Stimulated activated CD4-positive, alpha-beta T cell treated with anti-CD3 and anti-CD28 coated beads, Interleukin-12 subunit alpha, Interleukin-12 subunit beta, amount 100 ng/mL, for 48 hours (primary cell): ENCODE results near the gene HAGH.

Source experiments
- DNase-seq, 3 donors: peaks; one replicate each; pipeline ENCODE4 v3.0.0-alpha.2; 2020; ENCODE audit warnings: low read depth in 2 of 3, low spot score in 1 of 3

The HAGH gene

DNA sequence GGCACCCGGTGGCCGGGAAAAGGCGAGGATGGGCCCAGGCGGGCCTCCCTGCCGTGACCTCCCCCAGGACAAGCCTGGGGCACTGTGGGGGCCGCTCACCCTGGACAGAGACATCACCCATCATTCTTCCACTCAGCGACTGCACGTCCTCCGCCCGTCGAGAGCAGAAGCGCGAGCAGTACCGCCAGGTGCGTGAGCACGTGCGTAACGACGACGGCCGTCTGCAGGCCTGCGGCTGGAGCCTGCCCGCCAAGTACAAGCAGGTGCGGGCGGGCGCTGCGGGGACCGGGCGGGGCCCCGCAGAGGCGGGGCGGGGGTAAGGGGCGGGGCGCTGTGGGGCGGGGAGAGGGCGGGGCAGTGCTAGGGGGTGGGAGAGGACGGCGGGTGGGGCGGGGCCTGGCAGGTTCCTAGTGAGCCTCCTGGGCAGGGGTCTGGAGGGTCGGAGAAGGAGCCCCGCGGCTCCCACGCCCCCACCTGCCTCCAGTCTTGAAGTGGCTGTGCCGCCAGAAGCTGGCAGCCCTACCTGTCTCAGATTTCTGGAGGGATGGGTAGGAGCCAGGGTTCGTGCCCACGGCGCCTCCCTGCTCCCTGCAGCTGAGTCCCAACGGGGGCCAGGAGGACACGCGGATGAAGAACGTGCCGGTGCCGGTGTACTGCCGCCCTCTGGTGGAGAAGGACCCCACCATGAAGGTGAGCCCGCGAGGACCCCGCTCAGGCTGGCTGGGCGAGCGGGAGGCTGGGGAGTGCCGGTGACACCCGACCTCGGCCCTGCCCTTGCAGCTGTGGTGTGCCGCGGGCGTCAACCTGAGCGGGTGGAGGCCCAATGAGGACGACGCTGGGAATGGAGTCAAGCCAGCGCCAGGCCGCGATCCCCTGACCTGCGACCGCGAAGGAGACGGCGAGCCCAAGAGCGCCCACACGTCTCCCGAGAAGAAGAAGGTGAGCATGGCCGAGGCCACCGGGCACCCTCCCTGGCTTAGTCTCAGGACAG lies 62.8 kb downstream of the HAGH start:
- DNase-seq = no peak

DNA sequence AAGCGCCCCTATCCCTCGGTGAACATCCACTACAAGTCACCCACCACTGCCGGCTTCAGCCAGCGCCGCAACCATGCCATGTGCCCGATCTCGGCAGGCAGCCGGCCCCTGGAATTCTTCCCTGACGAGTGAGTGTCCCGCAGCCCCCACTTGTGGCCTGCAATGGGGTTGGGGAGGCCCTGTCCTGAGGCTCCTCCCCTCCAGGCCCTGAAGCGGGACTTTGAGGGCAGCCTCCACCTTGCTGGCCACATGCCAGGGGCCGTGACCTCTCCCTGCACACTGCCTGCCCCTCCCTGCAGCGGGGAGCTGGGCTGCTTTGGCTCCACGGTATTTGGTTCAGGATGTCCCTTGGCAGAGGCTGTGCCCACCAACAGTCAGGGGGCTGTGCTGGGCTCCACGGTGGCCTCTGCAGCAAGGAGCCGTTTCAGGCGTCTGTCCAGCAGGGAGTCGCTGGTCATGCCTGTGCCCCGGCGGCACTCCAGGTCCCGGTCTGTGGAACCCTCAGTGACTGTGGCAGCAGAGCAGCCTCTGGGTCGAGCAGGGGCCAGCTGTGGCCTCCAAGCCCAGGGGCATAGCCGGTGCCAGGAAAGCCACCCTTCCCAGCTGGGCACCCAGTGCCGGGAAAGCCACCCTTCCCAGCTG lies 63.6 kb downstream of the HAGH start:
- DNase-seq = no peak

DNA sequence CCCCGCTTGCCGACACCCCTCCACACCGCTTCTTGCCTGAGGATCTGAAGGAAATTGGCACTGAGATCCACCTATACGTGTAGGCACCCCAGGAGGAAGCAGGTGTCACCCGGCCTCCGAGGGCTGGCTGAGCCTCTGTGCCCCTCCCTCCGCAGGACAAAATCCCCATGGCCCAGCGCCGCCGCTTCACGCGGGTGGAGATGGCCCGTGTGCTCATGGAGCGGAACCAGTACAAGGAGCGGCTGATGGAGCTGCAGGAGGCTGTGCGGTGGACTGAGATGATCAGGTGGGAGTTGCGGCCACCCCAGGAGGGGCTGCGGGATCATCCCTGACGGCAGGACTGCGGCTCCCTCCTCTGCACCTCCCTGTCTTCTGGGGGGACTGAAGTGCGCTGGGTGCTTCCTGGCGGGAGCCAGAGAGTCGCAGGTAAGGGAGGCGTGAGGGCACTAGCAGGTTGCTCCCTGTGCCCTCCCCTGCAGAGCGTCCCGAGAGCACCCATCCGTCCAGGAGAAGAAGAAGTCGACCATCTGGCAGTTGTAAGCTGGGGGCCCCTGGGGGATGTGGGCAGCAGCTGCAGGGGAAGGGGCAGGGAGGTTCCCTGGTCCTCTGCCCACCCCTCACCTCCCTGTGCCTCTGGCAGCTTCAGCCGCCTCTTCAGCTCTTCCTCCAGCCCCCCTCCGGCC lies 64.3 kb downstream of the HAGH start:
- no peak for DNase-seq

DNA sequence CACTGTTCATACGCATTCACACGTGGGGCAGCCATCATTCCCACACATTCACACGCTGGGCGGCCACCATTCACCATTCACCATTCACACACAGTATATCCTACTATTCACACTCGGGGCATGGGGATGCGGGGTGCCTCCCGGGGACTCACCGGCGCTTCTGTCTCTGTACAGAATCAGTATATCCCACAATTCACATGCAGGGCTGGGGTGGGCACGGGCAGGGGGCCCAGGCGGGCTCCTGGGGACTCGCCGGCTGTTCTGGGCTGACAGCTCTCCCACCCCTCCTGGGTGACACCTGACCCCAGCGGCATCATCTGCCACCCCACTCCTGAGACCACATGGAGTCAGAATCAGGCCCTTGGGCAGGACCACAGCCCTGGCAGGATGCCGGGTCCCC lies 64.9 kb downstream of the HAGH start:
- DNase-seq = no peak

DNA sequence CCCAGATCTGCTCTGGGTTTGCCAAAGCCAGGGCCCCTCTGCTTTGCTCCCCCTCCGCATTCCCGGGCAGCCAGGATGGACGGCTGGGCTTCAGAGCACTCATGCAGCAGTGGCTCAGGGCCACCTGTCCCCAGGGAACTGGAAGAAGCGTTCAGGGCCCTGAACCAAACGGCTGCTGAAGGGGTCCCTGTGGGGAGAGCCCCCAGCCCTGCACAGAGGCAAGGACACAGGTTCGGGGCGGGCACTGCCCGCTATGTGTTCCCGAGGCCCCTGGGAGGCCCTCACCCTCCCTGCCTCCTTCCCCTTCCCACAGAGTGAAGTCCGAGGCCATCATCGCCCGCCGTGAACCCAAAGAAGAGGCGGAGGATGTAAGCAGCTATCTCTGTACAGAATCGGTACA lies 65.7 kb downstream of the HAGH start:
- DNase-seq = no peak

DNA sequence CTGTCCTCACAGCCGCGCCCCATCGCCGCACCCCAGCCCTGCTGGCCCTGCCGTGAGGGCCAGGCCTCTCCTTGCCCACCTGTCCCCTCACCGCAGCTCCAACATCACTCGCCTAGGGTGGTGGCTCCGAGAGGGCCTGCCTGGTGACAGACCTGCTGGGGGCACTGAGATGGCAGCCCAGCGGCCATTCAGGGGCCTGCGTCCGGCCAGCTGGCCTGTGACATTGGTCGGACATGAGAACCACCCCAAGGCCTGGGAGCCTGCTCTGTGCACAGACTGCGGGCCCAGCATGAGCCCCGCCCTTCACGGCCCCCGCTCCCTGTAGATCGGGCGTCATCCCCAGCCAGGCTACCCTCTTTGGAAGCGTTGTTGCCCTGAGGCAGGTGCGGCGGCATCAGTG lies 67.1 kb downstream of the HAGH start:
- no peak for DNase-seq

DNA sequence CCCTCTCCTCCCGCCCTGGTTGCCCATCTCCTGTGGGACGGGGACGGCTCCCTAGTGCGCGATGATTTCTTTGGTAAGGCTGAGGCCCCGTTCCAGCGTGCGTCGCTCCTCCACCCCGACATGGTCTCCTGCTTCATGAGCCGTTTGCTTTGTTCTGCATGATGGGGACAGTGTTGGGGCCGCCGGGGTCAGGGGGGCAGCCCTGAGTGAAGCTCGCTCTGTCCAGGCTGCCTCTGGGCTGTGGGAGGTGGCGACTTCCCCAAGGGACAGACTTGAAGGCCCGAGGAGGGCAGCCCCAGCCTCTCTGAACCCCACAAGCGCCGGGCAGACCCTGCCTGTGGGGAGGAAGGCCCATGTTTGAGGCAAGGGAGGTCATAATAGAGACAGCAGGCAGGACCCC lies 67.7 kb downstream of the HAGH start:
- DNase-seq = no peak

DNA sequence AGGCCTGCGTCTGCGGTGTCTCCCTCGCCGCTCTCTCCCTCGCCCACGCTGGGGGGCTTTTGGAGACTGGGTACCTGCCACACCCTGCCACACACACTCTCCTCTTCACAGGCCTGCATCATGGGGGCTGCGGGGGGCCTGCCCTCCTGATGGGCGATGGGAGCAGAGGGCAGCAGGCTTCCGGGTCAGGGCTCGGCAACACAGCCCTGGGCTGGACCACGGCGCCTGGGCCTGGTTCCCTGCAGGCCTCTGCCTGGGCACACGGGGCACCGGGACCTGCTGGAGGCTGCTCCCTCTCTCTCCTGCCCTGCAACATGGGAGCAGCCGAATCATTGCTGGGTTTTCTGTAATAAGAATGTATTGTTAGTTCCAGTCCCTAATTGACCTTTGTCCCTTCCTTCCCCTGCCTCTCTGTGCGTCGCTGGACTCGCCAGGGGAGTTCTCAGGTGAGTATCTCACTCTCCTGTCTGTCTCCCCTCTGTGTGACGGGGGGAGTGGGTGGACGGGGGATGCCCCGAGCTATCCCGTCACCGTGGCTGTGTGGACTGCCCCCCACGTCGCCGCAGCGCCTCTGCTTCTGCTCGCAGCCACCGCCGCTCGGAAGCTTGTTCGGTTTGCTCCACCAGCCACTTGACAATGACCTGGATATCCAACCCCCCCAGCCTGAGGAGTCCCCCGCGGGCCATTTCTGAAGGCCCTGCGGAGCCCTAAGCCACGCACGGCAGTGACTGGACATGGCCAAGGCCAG lies 68.7 kb downstream of the HAGH start:
- DNase-seq = no peak
